Femur (tissue), 1 donor: ENCODE measurements around the gene SDC3.

Experiments used
- DNase-seq: peaks from one replicate; pipeline ENCODE4 v3.0.0-alpha.2; 2017

Gene SDC3

DNA sequence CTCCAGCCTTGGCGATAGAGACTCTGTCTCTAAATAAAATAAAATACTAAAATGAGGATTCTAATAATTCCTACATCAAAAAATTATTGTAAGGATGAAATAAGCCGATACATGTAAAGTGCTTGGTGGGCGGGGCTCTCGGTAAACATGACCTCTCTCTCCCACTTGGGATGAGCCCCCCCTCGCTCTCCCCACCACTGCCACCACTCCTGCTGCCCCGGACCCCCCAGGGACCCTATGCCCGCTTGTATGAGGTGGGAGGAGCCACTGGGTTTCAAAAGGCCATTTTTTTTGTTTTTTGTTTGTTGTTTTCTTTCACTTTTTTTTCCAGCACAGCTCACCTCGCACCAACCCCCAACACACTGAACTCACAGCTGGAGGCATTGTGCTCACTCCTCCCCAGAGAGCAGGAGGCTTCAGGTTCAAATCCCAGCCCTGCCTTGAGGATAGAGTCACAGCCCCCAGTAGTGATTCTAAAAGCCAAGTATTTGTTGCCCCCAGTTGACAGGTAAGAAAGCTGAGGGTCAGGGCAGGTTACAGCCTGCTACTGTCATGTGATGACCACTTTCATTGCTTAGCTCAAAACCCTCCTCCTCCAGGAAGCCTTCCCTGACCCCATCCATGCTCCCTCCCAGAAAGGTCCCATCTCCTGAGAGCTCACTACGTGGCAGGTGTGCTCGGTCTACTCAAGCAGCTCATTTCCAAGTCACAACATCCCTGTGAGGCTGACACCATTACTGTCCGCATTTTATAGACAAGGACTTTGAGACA lies 4.2 kb downstream of the SDC3 start:
- DNase-seq, result no peak

DNA sequence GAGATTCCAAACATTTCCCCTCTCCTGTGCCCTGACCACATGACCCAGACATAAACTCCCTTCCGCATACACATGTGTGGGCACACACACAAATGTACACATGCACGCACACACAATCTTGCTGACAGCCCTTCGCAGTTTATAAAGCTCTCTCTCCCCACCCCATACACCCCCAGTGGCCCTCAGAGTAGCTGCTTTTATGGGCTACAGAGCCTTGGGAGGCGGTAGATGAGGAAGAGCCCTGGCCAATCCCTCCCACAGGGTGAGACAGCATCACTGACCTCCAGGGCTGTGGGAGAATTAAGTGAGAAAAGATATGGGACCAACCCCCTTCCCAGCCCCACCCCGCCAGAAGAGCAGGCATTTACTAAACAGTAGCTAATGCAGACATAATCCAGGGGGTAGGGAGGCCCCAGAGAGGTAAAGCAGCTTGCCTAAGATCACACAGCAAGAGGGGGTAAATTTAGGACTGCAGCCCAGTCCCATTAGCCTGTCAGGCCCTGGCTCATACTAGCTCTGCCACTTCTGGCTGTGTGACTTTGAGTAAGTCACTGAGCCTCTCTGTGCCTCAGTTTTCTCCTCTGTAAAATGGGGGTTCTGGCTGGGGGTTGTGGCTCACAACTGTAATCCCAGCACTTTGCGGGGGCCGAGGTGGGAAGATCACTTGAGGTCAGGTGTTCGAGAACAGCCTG lies 5.1 kb downstream of the SDC3 start:
- DNase-seq, result no peak

DNA sequence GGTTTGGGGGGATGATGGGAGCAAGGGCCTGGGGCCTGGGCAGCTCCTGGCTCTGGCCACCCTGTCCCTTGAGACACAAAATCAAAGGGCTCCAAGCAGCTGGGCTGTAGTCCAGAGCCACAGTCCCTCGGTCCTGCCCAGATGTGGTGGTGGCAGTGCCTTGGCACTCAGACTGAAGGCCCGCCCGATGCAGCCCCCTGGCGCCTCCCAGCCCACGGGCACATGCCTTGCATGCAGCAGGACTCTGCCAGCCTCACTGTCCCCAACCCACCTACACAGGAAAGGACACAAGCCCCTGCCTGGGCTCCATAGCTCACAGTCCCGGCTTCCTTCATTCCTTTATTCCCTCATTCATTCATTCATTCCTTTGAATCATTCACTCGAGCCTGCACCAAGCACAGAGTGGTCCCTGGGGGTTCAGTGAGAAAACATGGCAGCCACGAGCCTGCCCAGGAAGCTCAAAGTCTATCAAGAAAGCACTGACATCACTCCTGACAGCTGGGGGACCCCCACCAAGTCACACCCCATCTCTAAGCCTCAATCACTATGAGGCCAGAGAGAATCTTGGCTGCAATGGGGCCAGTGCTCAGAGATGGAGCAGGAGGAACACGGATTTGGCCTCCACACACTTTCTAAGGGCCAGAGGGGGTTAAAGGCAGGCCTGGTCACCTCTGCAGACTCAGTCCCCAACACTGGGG lies 5.8 kb downstream of the SDC3 start:
- no peak for DNase-seq

DNA sequence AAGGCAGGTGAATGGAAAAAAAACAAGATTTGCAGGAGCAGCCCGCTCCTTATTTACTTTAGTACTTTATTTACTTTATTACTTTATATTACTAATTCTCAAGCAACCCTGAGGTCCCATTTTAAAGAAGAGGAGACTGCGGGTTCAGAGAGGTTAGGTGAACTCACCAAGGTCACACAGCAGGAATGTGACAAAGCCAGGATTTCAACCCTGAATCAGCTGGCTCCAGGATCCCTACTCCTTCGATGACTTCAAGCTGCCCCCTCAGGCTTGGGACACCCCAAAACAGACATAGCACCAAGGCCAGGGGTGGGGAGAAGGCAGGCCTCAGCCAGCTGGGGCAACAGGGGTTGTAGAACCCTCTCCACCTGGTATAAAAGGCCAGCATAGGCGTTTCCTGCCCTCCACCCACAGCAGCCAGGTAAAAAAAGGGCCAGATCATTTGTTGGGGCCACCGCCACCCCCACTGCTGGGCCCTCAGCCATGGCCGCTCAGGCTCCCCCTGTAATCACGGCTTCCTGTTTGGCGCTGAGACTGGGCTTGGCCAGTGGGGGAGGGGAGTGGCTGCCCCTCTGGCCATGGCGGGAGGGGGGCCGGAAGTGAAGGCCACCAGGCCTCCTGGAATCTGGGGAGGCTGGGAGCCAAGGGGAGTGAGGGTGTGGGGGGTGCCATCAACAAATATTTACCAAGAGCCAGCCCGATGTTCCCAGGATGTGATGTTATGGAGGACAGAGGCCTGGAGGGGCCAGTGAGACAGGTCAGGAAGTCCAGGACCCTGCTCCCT lies 6.6 kb downstream of the SDC3 start:
- DNase-seq, result peak; percentile 76

DNA sequence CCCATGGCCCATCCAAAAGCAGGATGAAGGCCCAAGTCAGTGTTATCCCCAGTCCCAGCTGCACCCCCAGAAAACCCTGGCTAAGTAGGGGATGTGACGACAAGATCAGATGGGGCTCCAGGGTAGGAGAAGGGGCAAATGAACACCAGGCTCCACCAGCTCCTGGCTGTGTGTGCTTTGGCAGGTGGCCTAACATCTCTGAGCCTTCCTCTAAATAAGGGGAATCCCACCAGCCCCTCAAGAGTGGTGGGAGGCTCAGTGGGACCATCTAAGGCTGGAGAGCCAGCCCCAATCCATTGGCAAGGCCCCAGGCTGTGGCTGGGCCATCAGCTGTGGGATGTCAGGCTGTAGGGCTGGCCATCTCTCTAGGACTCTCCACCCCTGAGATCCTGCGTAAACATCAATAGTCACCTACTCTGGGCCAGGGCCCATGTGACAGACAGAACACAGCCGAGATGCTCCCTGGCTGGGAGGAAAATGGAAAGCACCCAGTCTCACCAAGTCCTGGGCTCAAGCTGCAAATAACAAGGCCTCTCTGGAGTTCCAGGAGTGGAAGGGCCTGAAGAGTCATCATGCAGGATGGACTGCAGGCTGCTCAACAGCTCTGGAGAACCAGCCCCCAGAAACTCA lies 7.5 kb downstream of the SDC3 start:
- no peak for DNase-seq

DNA sequence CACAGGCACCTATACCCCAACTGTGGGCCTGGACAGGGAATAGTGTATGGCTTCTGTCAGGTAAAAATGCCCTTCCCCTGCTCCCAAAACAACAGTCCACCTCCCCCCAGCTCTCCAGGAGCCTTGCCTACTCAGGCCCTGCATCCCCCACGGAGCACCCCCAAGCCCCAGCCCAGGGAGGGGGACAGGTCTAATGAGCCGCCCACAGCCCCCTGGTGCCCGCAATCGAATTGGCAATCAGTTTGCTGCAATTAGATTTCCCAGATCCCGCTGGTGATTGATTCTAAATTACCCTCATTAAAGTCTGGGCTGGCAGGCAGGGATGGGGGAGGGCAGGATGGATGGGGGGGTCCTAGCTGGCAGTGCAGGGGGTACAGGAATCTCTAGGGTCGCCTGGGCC lies 8.1 kb downstream of the SDC3 start:
- no peak for DNase-seq

DNA sequence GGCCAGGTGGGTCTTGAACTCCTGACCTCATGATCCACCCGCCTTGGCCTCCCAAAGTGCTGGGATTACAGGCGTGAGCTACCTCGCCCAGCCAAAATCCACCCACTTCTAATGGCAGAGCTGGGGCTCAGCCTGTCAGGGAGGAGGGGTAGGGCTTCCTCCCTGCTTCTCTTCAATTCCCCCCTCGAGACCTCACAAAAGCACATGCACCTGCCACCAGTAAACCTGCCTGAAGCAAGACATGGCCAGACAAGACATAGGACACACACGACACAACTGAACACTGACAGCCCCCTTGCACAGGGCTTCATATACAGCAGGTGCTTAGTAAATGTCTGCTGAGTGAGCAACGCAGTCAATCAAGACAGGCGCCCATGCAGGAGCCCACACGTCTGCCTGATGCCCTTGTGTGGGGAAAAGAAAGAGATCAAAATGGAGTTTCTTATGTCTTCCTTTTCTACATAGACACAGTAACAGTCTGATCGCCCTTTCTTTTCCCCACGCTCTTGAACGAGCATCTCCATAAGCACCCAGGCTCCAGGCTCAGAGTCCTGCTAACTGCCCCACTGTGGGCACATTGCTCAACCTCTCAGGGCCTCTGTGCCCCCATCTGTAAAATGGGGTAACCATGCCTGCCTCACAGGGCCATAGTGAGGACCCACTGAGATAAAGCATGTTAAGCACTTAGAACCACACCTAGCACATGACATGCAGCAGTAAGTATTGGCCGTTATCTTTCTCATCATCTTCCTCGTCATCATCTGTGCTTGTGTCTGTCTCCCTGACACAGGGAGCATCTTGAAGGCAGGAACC lies 8.8 kb downstream of the SDC3 start:
- no peak for DNase-seq

DNA sequence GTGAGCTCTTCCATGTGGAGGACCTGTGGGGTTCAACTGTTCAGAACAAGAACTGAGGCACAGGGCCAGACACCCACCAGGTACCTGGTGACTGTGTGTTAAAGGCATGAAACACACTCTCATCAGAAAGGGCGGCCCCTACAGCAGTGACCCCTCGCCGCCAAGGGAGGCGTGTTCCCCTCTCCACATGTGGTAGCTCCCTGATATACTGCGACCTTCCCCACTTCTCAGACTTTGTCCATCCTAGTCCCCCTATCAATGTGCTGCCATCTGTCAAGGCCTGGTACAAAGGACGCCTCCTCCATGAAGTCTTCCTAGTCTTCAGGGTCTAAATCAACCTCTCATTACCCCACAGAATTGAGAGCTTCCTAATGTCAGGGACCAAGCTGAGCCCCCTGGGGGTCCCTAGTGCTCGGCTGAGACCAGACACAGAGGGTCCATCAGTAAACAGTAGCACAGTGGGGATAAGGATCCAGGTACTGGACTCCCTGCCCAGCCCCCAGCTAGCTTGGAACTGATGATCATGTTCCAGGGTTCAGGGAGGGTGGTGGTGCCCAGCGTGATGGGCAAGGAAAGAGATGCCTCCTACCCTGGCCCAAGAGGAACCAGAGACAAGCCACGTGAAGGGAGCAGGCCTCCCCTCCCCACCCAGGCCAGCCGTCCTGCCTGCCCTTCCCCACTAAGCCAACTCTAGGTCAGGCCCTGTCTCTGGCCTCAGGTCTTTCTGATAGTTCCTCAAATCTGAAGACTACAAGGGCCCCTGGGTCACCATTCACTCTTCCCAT lies 10.3 kb downstream of the SDC3 start:
- DNase-seq, result no peak

DNA sequence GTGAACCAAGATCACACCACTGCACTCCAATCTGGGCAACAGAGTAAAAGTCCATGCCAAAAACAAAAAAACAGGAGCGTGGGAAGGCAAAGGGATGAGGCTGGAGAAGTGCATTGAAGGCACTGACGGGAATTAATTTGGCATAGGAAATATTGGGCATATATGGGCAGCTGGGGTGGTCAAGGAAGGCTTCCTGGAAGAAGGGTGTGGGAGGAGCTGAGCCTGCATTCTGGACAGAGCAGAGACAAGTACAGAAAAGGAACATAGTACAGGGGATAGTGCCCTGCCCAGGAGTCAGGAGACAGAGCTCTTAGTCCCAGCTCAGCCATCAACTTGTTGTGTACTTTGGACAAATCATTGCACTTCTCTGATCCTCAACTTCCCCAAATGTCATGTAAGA lies 11.7 kb downstream of the SDC3 start:
- no peak for DNase-seq

DNA sequence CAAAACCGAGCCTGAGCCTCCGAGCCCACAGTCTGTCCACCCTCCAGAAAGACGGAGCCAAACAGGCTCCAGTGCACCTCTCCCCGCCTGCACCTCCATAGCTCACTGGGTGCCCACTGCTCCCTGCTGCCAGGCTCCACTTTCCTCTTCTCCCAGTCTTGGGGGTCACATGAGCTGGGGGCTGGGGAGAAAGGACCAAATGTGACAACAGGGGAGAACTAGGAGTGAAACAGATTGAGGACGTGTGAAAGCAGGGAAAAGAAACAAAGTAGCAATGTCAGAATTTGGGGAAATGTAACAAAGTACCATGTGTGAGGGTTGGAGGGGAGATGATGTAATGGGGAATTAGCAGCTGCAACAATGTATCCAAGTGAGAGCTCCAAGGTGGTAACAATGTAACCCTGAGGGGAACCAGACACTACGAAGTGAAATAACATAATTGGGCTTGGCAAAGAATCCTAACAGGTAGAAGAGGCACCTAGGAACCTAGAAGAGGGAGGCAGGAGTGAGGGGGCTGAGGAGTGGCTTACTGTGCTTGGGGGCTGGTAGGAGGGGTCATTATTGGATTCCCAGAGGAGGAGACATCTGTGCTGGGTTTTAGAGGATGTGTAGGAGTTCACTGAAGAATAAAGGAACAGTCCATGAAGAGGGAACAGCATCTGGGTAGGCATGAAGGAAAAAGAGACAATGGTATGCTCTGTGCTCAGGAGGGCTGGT lies 12.5 kb downstream of the SDC3 start:
- DNase-seq, result no peak

DNA sequence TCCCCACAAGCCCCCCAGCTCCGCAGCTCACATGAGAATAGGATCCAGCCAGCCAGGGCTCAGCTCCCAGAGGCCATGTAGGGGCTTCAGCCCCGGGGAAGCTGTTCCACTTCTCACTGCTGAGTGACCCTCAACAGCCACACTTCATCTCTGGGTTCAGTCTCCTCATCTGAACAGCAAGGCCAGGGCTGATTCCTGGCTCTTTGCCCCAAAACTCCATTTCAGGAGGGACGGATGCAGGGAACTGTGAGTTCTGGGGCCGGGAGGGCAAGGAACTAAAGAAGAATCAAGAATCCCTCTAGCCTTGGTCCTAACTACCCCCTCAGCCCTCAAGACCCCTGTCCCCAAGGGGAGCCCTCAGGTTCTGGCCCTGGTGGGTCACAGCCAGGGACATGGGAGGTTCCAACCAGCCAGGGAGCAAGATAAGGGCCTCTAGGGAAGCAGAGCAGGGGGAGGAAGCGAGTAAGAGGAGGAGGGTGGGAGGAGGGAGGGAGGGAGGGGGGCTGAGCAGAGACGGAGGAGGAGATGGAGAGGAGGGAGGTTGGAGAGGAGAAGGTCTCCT lies 13.1 kb downstream of the SDC3 start:
- no peak for DNase-seq

DNA sequence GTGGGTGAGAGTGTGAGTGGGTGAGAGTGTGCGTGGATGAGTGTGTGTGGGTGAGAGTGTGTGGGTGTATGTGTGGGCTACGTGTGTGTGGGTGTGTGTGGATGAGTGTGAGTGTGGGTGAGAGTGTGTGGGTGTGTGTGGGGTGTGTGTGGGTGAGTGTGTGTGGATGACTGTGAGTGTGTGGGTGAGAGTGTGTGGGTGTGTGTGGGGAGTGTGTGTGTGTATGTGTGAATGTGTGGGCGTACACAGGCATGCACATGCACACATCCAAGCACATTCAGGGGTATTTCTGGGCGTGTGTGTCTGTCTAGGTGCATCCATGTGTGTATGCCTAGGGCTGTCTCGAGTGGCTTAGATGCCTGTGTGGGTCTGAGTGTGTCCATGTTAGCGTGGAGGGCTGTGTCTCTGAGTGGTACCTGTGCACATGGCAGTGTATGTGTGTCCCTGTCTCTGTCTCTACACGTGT lies 14.0 kb downstream of the SDC3 start:
- no peak for DNase-seq

DNA sequence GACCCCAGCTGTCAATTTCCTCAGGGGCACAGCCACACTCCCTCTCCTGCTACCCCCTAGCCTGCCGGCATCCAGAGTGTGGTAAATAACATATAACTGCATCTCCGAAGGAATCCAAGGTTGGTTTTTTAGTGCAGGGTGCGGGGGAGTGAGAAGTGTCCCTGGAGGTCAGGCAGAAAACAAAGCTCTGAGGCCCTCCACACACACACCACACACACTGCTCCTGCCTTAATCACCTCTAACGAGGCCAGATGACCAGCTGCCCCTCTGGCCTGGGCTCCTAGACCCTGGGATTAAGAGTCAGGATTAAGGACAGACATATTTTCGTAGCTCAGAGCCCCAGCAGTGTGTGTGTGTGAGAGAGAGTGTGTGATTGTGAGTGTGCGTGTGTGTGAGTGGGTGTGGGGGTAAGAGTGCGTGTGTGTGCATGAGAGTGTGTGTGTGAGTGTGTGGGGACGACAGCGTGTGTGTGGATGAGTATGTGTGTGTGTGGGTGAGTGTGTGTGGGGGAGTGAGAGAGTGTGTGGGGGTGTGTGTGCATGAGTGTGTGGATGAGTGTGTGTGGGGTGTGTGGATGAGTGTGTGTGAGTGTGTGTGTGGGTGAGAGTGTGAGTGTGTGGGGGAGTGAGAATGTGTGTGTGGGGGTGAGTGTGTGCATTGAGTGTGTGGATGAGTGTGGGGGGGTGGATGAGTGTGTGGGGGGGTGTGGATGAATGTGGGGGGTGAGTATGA lies 14.6 kb downstream of the SDC3 start:
- no peak for DNase-seq

DNA sequence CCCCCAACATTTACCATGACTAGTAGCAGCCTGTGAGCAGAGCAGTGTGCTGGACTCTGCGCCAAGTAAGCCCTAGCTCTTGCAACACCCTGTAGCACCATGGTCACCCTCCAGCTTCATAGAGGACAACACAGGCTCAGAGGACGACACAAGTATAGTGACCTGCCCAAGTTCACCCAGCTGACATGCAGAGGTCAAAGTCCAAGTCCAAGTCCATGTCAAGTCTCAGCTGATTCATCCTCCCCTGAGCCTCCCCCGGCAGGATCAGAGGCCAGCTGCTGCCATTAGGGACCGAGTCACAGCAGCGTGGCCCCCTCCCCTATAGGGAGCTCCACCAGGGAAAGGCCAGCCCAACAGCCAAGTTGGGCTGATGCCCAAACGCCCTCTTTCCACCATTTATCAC lies 15.9 kb downstream of the SDC3 start:
- no peak for DNase-seq

DNA sequence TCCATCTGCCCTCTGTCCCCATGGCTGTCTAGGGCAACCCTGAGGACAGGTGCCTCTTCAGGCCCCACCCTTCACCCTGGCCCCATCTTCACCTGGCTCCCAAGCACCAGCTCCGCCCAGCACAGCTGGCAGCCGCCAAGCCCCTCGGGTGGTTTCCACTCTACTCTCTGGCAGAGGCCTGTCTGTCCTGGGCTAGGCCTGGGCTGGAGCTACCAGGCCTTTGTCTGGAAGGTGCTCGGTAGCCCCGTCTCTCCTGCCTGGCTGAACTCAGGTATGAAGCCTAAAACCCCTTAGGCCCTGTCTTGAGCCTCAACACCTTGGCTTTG lies 17.4 kb downstream of the SDC3 start:
- DNase-seq, result no peak

DNA sequence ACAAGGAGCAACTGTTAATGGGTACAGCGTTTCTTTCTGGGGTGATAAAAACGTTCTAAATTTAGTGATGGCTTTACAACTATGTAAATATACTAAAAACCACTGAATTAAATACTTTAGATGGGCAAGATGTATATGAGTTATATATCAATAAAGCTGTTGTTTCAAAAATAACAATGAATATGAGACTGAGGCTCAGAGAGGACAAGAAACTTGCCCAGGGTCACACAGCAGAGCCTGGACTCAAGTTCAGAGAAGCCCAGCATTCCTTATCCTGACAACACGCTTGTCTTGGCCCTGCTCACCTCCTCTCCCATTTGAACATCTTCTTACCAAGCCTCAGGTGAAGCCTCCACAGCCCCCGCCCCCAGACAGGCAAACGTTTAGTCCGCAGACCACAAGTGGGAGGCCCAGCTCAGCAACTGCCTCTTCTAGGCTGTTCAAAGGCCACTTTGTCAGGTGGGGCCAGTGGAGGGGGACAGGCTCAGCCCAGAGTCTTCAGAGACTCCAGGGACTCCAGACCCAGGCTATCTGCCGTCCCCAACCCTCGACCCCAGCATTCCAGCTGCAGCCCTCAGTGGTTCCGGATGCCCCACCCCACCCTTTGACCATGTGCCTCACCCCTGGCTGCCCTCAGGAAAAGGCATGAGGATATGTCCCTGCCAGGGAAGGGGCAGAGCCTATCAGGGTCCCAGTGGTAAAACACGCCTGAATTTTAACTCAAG lies 17.9 kb downstream of the SDC3 start:
- DNase-seq, result no peak

DNA sequence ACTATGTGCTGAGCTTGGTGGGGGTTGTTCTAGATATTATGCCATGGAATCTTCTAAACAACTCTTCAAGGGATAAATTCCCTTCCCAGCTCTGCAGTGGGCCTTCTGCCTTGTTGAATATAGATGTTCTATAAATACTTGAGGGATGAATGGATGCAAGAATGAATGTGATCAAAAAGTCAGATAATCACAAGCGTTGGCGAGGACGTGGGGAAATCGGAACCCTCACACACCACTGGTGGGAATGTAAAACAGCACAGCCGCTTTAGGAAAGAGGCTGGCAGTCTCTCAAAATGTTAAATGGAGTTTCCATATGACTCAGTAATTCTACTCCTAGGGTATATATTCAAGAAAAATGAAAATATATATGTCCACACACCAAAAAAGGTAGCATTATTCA lies 19.0 kb downstream of the SDC3 start:
- DNase-seq, result no peak

DNA sequence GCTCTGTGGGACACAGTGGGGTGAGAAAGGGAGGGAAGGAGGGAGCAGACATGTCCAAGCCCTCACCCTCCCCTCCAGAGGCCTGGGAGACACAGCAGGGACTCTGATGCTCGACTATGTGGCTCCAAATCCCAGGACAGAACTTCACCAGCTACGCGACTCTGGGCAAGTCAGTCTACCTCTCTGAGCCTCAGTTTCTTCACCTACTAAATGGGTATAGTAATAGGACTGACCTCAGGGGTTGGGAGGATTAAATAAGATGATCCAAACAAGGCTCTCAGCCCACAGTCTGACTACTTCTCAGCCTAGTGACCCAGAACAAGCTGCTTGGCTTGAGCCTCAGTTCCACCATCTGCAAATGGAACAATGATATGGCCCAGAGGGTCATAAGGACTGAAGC lies 19.6 kb downstream of the SDC3 start:
- DNase-seq, result no peak

DNA sequence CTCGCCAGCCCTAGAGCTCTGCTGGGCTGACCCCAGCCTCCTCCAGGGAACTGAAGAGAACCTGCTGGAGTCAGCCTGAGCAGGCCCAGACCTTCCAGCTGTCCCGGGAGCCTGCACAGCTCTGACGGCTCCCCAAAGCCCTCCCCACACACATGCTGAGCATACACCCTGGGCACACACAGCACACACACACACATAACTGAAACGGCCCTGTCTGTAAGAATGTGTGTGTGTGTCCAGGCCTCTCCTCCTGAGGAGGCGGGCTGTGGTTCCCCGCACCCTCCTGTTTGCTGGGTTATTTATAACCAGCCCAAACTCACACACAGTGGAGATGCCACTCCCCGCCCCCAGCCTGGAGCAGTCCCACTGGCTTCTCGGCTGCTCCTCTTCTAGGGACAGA lies 20.2 kb downstream of the SDC3 start:
- DNase-seq, result peak; percentile 81
